GM20000 (cell line): Measurements from ENCODE around the gene GPRASP2.

Experiments
- DNase-seq: peaks from one replicate; pipeline ENCODE4 v3.0.0; 2012; ENCODE audit warnings: low spot score
- TF ChIP-seq, protein P1 (sequence below): IDR thresholded peaks from 2 replicates; pipeline ENCODE4 v1.5.1; 2012; ENCODE audit warnings: mild to moderate bottlenecking, control low read depth; ENCODE audit errors: extremely low read depth, missing control alignments

Gene GPRASP2

DNA sequence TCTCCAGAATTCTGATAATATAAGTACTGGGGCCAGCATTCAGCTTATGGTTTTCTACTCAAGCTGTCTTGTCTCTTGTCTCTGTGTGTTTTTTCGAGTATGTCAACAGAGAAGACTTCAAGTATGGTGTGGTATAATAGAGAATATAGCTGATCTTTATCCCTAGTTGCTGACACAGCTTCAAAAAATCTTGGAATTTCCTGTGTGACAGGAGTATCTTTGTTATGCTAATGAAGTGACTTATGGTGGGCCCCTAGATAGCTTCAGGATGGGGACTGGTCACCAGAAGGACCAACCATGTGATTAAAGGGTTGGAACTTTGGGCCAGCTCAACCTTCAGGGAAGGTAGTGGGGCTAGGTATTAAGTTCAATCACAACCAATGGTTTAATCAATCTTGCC lies 11.2 kb downstream of the GPRASP2 start:
- DNase-seq, result no peak

DNA sequence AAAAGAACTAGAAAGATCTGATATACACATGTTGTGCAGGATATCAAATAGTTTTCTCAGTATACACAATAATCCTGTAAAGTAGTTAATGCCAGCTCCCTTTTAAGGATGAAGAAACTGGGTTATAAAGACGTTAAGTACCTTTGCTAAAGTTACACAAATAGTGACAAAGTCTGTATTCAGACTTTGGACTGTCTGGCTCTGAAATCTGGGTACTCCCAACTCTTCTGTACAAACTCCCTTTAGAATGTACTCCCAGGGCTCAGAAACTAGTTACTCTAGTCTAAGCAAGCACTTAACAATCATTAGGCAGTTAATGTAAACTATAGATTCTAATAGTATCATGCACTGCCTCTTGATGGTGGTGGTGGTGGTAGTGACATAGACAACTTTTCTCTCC lies 15.5 kb downstream of the GPRASP2 start:
- TF ChIP-seq, protein P1, sequence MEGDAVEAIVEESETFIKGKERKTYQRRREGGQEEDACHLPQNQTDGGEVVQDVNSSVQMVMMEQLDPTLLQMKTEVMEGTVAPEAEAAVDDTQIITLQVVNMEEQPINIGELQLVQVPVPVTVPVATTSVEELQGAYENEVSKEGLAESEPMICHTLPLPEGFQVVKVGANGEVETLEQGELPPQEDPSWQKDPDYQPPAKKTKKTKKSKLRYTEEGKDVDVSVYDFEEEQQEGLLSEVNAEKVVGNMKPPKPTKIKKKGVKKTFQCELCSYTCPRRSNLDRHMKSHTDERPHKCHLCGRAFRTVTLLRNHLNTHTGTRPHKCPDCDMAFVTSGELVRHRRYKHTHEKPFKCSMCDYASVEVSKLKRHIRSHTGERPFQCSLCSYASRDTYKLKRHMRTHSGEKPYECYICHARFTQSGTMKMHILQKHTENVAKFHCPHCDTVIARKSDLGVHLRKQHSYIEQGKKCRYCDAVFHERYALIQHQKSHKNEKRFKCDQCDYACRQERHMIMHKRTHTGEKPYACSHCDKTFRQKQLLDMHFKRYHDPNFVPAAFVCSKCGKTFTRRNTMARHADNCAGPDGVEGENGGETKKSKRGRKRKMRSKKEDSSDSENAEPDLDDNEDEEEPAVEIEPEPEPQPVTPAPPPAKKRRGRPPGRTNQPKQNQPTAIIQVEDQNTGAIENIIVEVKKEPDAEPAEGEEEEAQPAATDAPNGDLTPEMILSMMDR, result no peak
- no peak for DNase-seq

More for the DNA sequence above, 11.2 kb downstream of the GPRASP2 start:
- TF ChIP-seq, protein P1, result no peak

DNA sequence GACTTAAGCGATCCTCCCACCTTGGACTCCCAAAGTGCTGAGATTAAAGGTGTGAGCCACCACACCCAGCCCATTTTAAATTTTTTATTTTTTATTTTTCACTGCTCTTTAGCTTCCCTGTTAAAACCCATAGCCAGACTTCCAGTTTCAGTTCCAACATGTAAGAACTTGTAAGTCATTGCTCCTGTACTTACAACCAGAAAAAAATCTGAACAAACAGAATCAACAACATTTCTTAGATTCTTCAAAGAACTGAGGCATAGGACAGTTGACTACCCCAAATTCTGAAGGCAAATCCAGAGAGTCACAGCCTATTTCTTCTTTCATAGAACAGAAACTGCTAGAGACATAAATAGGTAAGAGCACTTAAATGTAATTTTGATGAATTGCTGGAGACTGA lies 16.4 kb downstream of the GPRASP2 start:
- TF ChIP-seq, protein P1, result no peak
- no peak for DNase-seq

DNA sequence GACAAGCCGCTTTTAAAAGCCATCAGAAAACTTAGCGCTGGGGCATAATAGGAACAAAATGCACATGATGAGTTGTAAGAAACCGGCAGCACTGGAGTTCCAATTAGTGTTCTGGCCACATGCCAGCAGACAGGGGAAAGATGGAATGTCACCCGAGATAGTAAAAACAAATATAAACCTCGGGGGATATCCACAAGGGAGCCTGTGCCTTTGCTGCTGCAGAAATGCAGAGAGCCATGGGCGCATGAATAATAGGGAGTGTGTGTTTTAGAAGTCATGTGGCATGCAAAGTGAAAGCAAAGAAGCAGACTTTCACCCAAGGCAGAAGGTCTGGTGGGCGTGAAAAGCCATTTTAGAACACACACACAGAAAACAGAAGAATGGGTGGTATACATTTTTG lies 27.4 kb downstream of the GPRASP2 start:
- TF ChIP-seq, protein P1, result no peak
- DNase-seq, result no peak

DNA sequence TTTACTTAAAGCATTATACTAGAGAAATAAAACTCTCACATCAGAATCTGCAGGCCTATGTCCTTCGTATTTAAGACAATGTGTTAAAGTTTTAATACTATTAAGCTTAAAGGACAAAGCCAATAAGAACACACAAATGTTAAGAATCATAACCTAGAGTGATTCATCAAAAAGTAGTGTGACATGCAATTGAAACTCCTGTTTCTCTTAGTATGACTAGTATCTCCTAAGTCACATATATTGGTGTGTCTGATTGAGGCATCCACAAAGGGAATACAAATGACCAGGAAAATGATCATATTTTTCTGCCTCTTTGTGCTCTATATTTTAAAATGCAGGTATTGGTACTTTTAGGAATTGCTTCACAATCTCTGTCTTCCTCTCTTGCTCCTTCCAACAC lies 32.1 kb downstream of the GPRASP2 start:
- DNase-seq, result no peak
- TF ChIP-seq, protein P1, result no peak

DNA sequence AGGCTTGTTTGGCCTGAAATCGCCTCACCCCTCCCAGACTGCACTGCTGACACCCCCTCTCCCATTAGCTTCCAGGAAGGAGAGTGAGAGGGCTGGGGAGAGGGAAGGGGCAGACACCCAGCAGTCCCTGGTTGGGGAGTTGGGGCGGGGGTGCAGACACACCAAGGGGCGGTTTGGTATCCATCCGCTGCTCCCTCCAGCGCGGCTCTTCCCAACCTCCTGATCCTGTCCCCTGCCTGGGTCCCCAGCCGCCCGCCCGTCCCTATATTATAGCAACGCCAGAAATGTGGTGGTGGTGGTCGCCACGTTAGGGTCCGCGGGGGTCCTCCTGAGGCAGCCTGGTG lies 33.2 kb downstream of the GPRASP2 start:
- TF ChIP-seq, protein P1, result no peak
- no peak for DNase-seq

DNA sequence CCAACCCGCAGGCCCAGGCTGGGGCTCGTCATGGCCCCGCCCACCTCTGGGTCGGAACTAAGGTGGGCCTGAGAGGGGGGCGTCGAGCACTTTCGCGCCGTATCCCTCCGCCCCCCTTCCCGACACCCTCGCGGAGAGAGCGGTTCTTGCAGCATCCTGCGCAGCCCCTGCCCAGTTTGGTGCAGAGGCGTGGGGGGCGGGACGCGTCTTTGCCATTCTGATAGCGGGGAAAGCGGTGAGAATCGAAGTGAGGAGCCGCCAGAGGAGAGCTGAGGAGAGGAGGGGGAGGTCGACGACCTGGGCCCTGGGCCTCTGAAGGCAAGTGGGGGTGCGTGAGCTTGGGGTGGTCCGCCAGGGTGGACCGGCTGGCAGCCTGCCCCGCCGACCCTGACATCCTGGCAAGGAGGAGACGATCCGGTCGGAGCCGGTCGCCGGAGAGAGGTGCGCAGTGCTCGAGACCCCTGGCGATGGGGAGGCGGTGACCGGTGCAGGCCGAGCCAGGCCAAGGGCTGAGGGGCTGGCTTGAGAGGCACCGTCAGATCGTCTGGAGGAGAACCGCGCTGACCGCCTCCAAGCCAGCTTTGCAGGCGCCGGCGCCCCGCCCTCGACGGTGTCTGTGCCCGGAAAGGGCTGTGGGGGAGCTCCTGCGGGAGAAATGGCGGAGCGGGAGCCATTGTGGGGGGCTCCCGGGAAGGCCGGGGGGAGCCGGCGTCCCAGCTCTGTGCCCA lies 33.8 kb downstream of the GPRASP2 start:
- TF ChIP-seq, protein P1, result no peak
- peak; percentile 8 for DNase-seq
